ENCODE results near the gene SHROOM3. TPM values are rescaled to one million over a fixed set of nuclear protein-coding genes. Genes with fewer than 3 reads are reported as not detected.
"Not testable (repeated sequence)": the region's sequence is repeated elsewhere in the genome, so short reads cannot be mapped to it uniquely, and the experiment has no call there.

Gene SHROOM3
- total RNA-seq, 1 donor from 2014 or later: 320 TPM

- no peak for DNase-seq (ENCODE audit: low spot score)
These were observed 259.0 kb downstream of the SHROOM3 start for GRCh38 chr4:76694056-76694455.

- no peak for DNase-seq (ENCODE audit: low spot score)
These were observed 261.1 kb downstream of the SHROOM3 start for GRCh38 chr4:76696109-76696508.

- DNase-seq (ENCODE audit: low spot score): no peak
These were observed 262.2 kb downstream of the SHROOM3 start for GRCh38 chr4:76697129-76697803.

GRCh38 chr4:76698141-76698540, 263.1 kb downstream of the SHROOM3 start:
- no peak for DNase-seq (ENCODE audit: low spot score)

GRCh38 chr4:76699751-76700310, 264.8 kb downstream of the SHROOM3 start:
- DNase-seq (ENCODE audit: low spot score): no peak

GRCh38 chr4:76702440-76703122, 267.6 kb downstream of the SHROOM3 start:
- DNase-seq (ENCODE audit: low spot score): no peak

- DNase-seq (ENCODE audit: low spot score): no peak
These were observed 268.1 kb downstream of the SHROOM3 start for GRCh38 chr4:76703123-76703490.

GRCh38 chr4:76703676-76704075, 268.6 kb downstream of the SHROOM3 start:
- DNase-seq (ENCODE audit: low spot score): no peak

- DNase-seq (ENCODE audit: low spot score): peak; percentile 89
These were observed 269.3 kb downstream of the SHROOM3 start for GRCh38 chr4:76704133-76704881.

GRCh38 chr4:76705472-76705871, 270.4 kb downstream of the SHROOM3 start:
- no peak for DNase-seq (ENCODE audit: low spot score)

- no peak for DNase-seq (ENCODE audit: low spot score)
These were observed 271.6 kb downstream of the SHROOM3 start for GRCh38 chr4:76706581-76706980.

GRCh38 chr4:76708971-76709771, 274.1 kb downstream of the SHROOM3 start:
- DNase-seq (ENCODE audit: low spot score): no peak

GRCh38 chr4:76709772-76710090, 274.7 kb downstream of the SHROOM3 start:
- no peak for DNase-seq (ENCODE audit: low spot score)

GRCh38 chr4:76712564-76712963, 277.5 kb downstream of the SHROOM3 start:
- DNase-seq (ENCODE audit: low spot score): no peak

GRCh38 chr4:76714226-76714625, 279.2 kb downstream of the SHROOM3 start:
- DNase-seq (ENCODE audit: low spot score): no peak

GRCh38 chr4:76716020-76716419, 281.0 kb downstream of the SHROOM3 start:
- peak; percentile 60 for DNase-seq (ENCODE audit: low spot score)

- no peak for DNase-seq (ENCODE audit: low spot score)
These were observed 281.6 kb downstream of the SHROOM3 start for GRCh38 chr4:76716658-76717057.

- no peak for DNase-seq (ENCODE audit: low spot score)
These were observed 282.4 kb downstream of the SHROOM3 start for GRCh38 chr4:76717431-76717830.

- no peak for DNase-seq (ENCODE audit: low spot score)
These were observed 283.0 kb downstream of the SHROOM3 start for GRCh38 chr4:76718021-76718420.

- no peak for DNase-seq (ENCODE audit: low spot score)
These were observed 283.8 kb downstream of the SHROOM3 start for GRCh38 chr4:76718831-76719230.

GRCh38 chr4:76720121-76720520, 285.1 kb downstream of the SHROOM3 start:
- no peak for DNase-seq (ENCODE audit: low spot score)

- DNase-seq (ENCODE audit: low spot score): not testable (repeated sequence)
These were observed 287.1 kb downstream of the SHROOM3 start for GRCh38 chr4:76722146-76722545.
